Measurements from ENCODE around the gene TMEM176A.

Gene TMEM176A

DNA sequence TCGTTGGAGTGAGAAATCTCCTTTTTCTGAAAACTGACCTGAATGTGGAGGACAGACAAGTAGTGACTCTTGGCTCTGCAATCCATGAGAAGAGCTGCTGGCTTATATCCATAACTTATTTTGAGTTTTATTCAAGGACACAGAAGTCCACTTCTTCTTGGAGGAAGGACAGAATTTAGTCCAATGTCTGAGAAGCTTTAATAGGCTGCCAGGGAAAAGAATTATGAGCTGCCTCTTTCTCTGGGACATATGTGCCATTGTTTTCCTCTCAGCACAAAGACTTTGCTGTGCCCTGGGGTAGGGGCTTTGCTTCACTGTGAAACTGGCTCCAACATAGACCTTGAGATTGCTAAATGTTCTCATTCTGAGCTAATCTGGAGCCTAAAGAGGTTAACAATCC is 31.3 kb downstream of the TMEM176A start:
- H3K4me1 ChIP-seq (ENCODE audit: control insufficient read depth, insufficient read depth, low read length), result peaks cover 4% of the 10 kb centered on the region
- H3K9me3 ChIP-seq (ENCODE audit: control insufficient read depth, low read length), result no peaks in the 10 kb centered on the region
- H3K27ac ChIP-seq (ENCODE audit: insufficient read depth, low read depth, low read length, poor library complexity, severe bottlenecking), result no peak overlapping the region
- H3K4me3 ChIP-seq (ENCODE audit: insufficient read depth, low read depth, low read length), result no peak overlapping the region
- 84 to 90% methylated on average over 1 of the region's 1 CpG for WGBS, 2 experiments
- H3K36me3 ChIP-seq (ENCODE audit: control insufficient read depth, insufficient read depth, low read length), result no peaks in the 10 kb centered on the region
- no peaks in the 10 kb centered on the region for H3K27me3 ChIP-seq (ENCODE audit: control insufficient read depth, insufficient read depth, low read length, poor library complexity, severe bottlenecking)

DNA sequence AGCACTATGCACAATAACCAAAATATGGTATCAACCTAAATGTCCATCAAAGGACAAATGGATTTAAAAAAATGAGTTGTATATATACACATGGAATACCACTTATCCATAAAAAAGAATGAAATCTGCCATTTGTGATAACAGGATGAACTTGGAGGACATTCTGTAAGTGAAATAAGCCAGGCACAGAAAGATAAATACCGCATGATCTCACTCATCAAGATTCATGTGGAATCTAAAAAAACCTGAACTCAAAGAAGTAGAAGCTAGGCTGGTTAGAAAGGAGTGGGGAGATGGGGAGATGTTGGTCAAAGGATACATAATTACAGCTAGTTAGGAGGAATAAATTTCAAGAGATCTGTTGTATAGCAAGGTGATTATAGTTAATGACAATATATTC is 34.5 kb downstream of the TMEM176A start:
- H3K4me1 ChIP-seq (ENCODE audit: control insufficient read depth, insufficient read depth, low read length), result peaks cover 4% of the 10 kb centered on the region
- WGBS, 2 experiments, result 91 to 100% methylated on average over 1 of the region's 1 CpG
- no peaks in the 10 kb centered on the region for H3K27me3 ChIP-seq (ENCODE audit: control insufficient read depth, insufficient read depth, low read length, poor library complexity, severe bottlenecking)
- no peaks in the 10 kb centered on the region for H3K36me3 ChIP-seq (ENCODE audit: control insufficient read depth, insufficient read depth, low read length)
- no peak overlapping the region for H3K4me3 ChIP-seq (ENCODE audit: insufficient read depth, low read depth, low read length)
- no peak overlapping the region for H3K27ac ChIP-seq (ENCODE audit: insufficient read depth, low read depth, low read length, poor library complexity, severe bottlenecking)
- no peaks in the 10 kb centered on the region for H3K9me3 ChIP-seq (ENCODE audit: control insufficient read depth, low read length)

DNA sequence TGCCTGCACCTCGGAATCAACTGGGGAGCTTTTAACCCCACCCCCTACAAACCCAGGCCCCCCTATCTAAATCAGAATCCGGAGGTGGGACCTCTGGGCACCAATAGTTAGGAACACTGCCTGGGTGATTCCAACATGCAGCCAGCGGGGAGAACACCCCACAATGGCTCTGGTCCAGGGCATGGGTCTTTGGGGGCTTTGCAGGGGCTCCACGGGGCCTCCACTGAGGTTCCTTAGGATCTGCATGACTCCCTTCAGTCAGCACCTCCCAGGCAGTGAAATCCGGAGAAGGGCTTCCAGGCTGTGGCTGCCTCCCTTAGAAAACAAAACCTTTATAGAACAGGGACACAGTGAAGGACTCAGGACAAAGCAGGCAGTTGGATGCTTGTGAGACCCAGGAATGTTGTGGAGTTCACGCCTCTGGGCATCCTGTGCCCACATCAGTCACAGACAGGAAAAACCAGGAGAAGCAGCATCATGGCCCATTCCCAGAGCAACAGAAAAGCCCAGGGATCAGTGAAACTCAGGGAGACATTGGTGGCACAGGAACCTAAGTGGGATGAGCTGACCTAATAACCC is 35.2 kb downstream of the TMEM176A start:
- H3K4me3 ChIP-seq (ENCODE audit: insufficient read depth, low read depth, low read length), result no peak overlapping the region
- WGBS, 2 experiments, result 84 to 89% methylated on average over 6 of the region's 6 CpGs
- no peaks in the 10 kb centered on the region for H3K36me3 ChIP-seq (ENCODE audit: control insufficient read depth, insufficient read depth, low read length)
- peaks cover 4% of the 10 kb centered on the region for H3K4me1 ChIP-seq (ENCODE audit: control insufficient read depth, insufficient read depth, low read length)
- no peaks in the 10 kb centered on the region for H3K27me3 ChIP-seq (ENCODE audit: control insufficient read depth, insufficient read depth, low read length, poor library complexity, severe bottlenecking)
- no peak overlapping the region for H3K27ac ChIP-seq (ENCODE audit: insufficient read depth, low read depth, low read length, poor library complexity, severe bottlenecking)
- H3K9me3 ChIP-seq (ENCODE audit: control insufficient read depth, low read length), result no peaks in the 10 kb centered on the region

DNA sequence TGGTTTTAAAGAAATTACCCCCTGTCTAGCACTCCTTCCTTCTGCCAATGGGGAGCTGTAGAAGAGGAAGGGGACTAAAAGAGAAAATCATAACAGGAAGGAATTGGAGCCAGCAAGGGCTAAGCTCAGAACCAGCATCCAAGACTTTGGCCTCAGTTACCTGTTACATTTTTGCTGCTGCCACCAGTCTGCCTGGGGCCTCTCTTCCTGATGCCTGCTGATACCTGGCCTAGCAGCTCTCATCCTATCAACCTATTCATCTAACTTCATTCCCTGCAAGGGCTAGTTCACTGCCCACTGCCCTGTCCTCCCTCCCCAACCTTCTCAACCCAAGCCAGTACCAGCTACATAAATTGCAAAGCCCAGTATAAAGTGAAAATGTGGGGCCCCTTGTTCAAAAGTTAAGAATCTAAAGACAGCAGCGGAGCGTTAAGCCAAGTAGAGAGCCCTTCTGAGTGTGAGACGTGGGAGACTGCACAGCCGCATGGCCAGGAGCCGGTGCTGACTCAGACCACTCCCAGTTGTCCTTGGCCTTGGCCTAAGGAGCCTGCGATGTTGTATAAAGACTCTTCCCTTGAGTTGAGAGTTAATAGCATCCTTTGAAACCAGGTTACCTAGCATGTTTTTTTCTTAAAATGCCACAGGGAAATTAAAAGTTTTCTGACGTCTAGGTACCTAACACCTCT is 38.5 kb downstream of the TMEM176A start:
- WGBS, 2 experiments, result 87 to 88% methylated on average over 7 of the region's 7 CpGs
- Histone ChIP-seq H3K9me3 (ENCODE audit: control insufficient read depth, low read length) (no peaks in the 10 kb centered on the region), H3K4me1 (ENCODE audit: control insufficient read depth, insufficient read depth, low read length) (no peaks in the 10 kb centered on the region), H3K27me3 (ENCODE audit: control insufficient read depth, insufficient read depth, low read length, poor library complexity, severe bottlenecking) (no peaks in the 10 kb centered on the region), H3K4me3 (ENCODE audit: insufficient read depth, low read depth, low read length) (no peak overlapping the region), H3K27ac (ENCODE audit: insufficient read depth, low read depth, low read length, poor library complexity, severe bottlenecking) (no peak overlapping the region), H3K36me3 (ENCODE audit: control insufficient read depth, insufficient read depth, low read length) (no peaks in the 10 kb centered on the region)

DNA sequence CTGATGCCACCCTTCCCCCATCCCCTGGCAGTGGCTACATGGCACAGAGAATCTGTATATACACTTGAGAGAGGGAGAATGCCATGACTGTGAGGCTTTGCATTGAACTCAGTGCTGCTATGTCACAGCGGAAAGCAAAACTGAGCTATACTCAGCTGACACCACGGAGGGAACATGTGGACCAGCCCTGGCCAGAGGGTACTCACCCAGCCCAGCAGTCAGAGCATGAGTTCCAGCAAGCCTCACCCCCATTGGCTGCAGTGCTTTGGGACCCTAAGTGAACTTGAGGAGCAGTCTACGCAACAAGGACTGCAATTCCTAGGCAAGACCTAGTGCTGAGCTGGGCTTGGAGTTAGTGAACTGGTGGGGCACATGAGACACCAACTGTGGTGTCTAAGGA is 41.4 kb downstream of the TMEM176A start:
- WGBS, 2 experiments, result 91 to 95% methylated on average over 3 of the region's 3 CpGs
- Histone ChIP-seq H3K27ac (ENCODE audit: insufficient read depth, low read depth, low read length, poor library complexity, severe bottlenecking) (no peak overlapping the region), H3K36me3 (ENCODE audit: control insufficient read depth, insufficient read depth, low read length) (no peaks in the 10 kb centered on the region), H3K27me3 (ENCODE audit: control insufficient read depth, insufficient read depth, low read length, poor library complexity, severe bottlenecking) (no peaks in the 10 kb centered on the region), H3K9me3 (ENCODE audit: control insufficient read depth, low read length) (no peaks in the 10 kb centered on the region), H3K4me3 (ENCODE audit: insufficient read depth, low read depth, low read length) (no peak overlapping the region), H3K4me1 (ENCODE audit: control insufficient read depth, insufficient read depth, low read length) (peaks cover 9% of the 10 kb centered on the region)

DNA sequence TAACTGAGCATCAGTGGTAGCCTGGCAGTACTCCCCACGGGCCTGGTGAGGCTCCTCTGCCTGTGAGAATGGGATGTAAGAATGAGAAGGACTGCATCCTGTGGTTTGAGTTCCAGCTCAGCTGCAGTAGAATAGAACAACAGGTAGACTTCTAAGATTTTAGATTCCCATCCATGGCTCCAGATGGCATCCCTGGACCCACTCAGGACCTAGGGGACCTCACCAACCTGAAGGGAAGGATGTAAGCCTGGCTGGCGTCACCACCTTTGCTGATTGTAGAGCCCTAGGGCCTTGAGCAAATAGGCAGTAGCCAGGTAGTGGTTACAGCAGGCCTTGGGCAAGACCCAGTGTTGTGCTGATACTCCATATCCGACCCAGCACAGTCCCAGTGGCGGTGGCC is 42.1 kb downstream of the TMEM176A start:
- H3K27ac ChIP-seq (ENCODE audit: insufficient read depth, low read depth, low read length, poor library complexity, severe bottlenecking), result no peak overlapping the region
- no peaks in the 10 kb centered on the region for H3K27me3 ChIP-seq (ENCODE audit: control insufficient read depth, insufficient read depth, low read length, poor library complexity, severe bottlenecking)
- H3K4me3 ChIP-seq (ENCODE audit: insufficient read depth, low read depth, low read length), result no peak overlapping the region
- H3K36me3 ChIP-seq (ENCODE audit: control insufficient read depth, insufficient read depth, low read length), result no peaks in the 10 kb centered on the region
- WGBS, 2 experiments, result 80 to 82% methylated on average over 4 of the region's 4 CpGs
- no peaks in the 10 kb centered on the region for H3K9me3 ChIP-seq (ENCODE audit: control insufficient read depth, low read length)
- H3K4me1 ChIP-seq (ENCODE audit: control insufficient read depth, insufficient read depth, low read length), result peaks cover 9% of the 10 kb centered on the region

DNA sequence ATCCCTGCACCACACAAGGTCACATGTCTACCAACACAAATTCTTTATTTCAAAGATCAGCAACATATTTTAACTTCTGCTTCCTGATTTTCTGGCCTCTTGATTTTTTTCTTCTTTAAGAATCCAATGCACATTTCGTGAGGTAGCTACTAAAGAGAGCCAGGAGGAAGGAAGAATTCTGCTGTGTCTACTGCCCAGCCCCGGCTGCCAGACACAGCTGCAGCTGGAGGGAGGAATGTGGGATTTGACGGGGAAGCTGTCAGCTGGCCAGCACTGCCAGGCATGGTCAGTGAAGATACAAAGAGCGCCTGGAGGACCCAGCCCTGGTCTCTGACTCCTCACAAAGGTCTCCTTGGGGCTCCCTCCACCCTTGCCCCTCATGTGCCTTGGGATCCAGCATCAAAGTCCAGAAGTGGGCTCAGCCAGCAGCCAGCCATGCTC is 44.9 kb downstream of the TMEM176A start:
- Histone ChIP-seq H3K4me1 (ENCODE audit: control insufficient read depth, insufficient read depth, low read length) (peaks cover 9% of the 10 kb centered on the region), H3K27me3 (ENCODE audit: control insufficient read depth, insufficient read depth, low read length, poor library complexity, severe bottlenecking) (no peaks in the 10 kb centered on the region), H3K4me3 (ENCODE audit: insufficient read depth, low read depth, low read length) (no peak overlapping the region), H3K36me3 (ENCODE audit: control insufficient read depth, insufficient read depth, low read length) (no peaks in the 10 kb centered on the region), H3K9me3 (ENCODE audit: control insufficient read depth, low read length) (no peaks in the 10 kb centered on the region), H3K27ac (ENCODE audit: insufficient read depth, low read depth, low read length, poor library complexity, severe bottlenecking) (no peak overlapping the region)
- WGBS, 2 experiments, result 25 to 37% methylated on average over 4 of the region's 4 CpGs

DNA sequence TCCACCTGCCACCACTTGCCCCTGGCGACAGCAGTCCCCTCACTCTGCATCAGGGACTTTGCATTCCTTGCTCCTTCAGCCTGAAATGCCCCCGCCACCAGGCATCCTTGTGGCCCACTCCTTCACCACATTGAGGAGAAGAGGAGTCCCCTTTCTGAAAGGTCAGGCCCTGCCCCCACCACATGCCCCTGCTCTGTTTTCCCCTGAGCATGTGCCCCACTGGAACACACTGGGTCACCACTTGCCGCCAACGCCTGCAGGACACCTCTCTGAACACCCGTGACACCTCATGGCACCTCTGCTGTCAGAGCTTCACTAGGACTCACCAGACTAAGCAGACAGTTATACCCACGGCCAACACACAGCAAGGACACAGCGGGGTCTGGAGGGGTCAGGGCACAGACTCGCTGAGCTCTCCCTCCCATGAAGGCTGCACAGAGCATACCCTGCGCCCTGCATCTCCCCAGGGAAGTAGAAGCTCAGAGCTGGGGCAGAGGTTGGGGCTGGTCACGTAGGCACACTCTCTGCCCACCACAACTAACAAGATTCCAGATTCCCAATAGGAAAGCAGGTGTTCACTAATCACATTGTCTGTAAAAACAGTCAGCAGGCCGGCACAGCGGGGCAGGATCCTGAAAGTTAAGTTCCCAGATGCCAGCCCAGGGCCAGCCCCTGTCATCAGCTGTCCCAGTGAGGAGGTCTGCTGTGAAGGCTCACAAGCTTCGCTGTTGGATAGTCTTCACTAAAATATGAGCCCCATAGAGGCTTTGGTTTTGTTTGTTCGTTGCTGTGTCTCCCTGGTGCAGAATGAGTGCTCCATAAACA is 45.9 kb downstream of the TMEM176A start:
- 91 to 94% methylated on average over 14 of the region's 14 CpGs for WGBS, 2 experiments
- H3K27ac ChIP-seq (ENCODE audit: insufficient read depth, low read depth, low read length, poor library complexity, severe bottlenecking), result no peak overlapping the region
- no peak overlapping the region for H3K4me3 ChIP-seq (ENCODE audit: insufficient read depth, low read depth, low read length)
- no peaks in the 10 kb centered on the region for H3K9me3 ChIP-seq (ENCODE audit: control insufficient read depth, low read length)
- H3K4me1 ChIP-seq (ENCODE audit: control insufficient read depth, insufficient read depth, low read length), result peaks cover 9% of the 10 kb centered on the region
- no peaks in the 10 kb centered on the region for H3K36me3 ChIP-seq (ENCODE audit: control insufficient read depth, insufficient read depth, low read length)
- no peaks in the 10 kb centered on the region for H3K27me3 ChIP-seq (ENCODE audit: control insufficient read depth, insufficient read depth, low read length, poor library complexity, severe bottlenecking)

DNA sequence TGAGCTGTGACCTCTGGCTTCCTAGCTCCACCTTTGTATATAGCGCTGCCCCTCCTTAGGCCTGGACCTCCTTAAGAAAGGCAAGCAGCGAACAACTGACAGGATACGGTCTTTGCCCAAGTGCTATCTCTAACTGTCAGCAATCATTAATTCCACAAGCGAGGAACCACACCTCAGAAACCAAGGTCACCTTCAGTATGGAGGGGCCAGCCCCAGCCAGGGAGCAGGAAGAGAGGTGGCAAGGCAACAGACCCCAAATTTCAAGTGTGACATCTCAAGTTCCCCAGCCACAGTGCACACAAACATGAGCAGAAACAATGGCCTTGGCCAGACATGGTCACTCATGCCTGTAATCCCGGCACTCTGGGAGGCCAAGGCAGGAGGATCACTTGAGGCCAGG is 47.0 kb downstream of the TMEM176A start:
- Histone ChIP-seq H3K27me3 (ENCODE audit: control insufficient read depth, insufficient read depth, low read length, poor library complexity, severe bottlenecking) (no peaks in the 10 kb centered on the region), H3K36me3 (ENCODE audit: control insufficient read depth, insufficient read depth, low read length) (no peaks in the 10 kb centered on the region), H3K4me3 (ENCODE audit: insufficient read depth, low read depth, low read length) (no peak overlapping the region), H3K9me3 (ENCODE audit: control insufficient read depth, low read length) (no peaks in the 10 kb centered on the region), H3K27ac (ENCODE audit: insufficient read depth, low read depth, low read length, poor library complexity, severe bottlenecking) (no peak overlapping the region), H3K4me1 (ENCODE audit: control insufficient read depth, insufficient read depth, low read length) (peaks cover 9% of the 10 kb centered on the region)
- WGBS, 2 experiments, result 94 to 95% methylated on average over 5 of the region's 5 CpGs

DNA sequence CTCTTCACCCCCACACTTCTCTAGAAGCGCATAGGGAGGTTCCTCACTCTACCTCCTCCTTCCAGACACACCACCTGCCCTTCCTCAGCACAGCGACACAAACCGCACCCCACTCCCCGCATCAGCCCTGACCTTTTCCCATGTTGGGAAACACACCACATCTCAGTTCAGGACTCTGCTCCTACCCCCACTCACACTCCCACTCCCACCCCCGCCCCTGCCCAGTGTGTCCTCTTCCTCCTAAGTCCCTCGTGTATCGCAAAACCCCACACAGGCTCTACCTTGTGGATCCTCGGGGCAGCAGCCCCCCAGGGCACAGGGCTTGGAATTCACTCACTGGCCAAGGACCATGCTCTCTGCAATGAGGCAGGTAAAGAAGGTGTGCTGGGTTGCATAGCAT is 47.5 kb downstream of the TMEM176A start:
- Histone ChIP-seq H3K27ac (ENCODE audit: insufficient read depth, low read depth, low read length, poor library complexity, severe bottlenecking) (no peak overlapping the region), H3K27me3 (ENCODE audit: control insufficient read depth, insufficient read depth, low read length, poor library complexity, severe bottlenecking) (no peaks in the 10 kb centered on the region), H3K4me1 (ENCODE audit: control insufficient read depth, insufficient read depth, low read length) (peaks cover 9% of the 10 kb centered on the region), H3K9me3 (ENCODE audit: control insufficient read depth, low read length) (no peaks in the 10 kb centered on the region), H3K4me3 (ENCODE audit: insufficient read depth, low read depth, low read length) (no peak overlapping the region), H3K36me3 (ENCODE audit: control insufficient read depth, insufficient read depth, low read length) (no peaks in the 10 kb centered on the region)
- 90 to 91% methylated on average over 8 of the region's 8 CpGs for WGBS, 2 experiments

All from ectodermal cell (in vitro differentiated cells).